GM13976 (cell line): Measurements from ENCODE around the gene YWHAE.

Experiments used
- DNase-seq: peaks from one replicate; pipeline ENCODE4 v3.0.0; 2012; ENCODE audit warnings: low spot score
- in situ Hi-C: fragments of 300-500 bp; cut with MboI; formaldehyde crosslinking; loops from one replicate; pipeline ENCODE4 v1.12.0; 2022; ENCODE audit warnings: low sequenced_read_pairs, mixed read lengths, inconsistent platforms; ENCODE audit not compliant: unreplicated experiment
- TF ChIP-seq, protein P1 (sequence below): IDR thresholded peaks from 2 replicates; pipeline ENCODE4 v1.5.1; 2012; ENCODE audit warnings: borderline replicate concordance, mild to moderate bottlenecking; ENCODE audit not compliant: insufficient read depth; ENCODE audit errors: extremely low read depth, missing control alignments, control extremely low read depth

The YWHAE gene

DNA sequence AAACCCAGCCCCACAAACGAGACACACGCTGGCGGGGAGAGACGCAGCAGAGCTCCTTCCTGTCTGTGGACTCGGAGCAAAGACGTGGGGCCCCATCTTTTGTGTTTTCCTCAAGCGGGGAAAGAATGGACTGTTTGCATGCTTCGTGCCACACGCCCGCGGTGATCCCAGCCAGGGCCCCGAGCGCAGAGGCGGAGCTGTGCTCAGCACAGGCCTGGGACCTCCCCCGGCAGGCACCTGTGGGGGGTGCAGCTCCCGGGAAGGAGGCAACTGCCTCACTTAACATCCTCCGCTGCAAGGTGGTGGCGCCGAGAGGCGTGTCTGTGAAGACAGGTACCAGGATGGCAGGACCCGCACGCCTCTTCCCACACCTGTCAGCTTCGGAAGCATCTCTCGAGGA lies 101.4 kb downstream of the YWHAE start:
- in situ Hi-C loops: no loop called here
- DNase-seq: no peak
- TF ChIP-seq, protein P1, sequence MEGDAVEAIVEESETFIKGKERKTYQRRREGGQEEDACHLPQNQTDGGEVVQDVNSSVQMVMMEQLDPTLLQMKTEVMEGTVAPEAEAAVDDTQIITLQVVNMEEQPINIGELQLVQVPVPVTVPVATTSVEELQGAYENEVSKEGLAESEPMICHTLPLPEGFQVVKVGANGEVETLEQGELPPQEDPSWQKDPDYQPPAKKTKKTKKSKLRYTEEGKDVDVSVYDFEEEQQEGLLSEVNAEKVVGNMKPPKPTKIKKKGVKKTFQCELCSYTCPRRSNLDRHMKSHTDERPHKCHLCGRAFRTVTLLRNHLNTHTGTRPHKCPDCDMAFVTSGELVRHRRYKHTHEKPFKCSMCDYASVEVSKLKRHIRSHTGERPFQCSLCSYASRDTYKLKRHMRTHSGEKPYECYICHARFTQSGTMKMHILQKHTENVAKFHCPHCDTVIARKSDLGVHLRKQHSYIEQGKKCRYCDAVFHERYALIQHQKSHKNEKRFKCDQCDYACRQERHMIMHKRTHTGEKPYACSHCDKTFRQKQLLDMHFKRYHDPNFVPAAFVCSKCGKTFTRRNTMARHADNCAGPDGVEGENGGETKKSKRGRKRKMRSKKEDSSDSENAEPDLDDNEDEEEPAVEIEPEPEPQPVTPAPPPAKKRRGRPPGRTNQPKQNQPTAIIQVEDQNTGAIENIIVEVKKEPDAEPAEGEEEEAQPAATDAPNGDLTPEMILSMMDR: no peak
